ENCODE measurements around the gene TTLL11.

The TTLL11 gene

GRCh38 chr9:122015170-122015821 is 77.8 kb downstream of the TTLL11 start:
- Histone ChIP-seq H3K9me2 (replicated peaks; ENCODE audit: control insufficient read depth, low read length) (no peaks in the 10 kb centered on the region), H3K4me1 (ENCODE audit: control insufficient read depth, low read length) (peaks cover 4% of the 10 kb centered on the region), H3K36me3 (ENCODE audit: control insufficient read depth, low read length) (no peaks in the 10 kb centered on the region), H3K79me2 (ENCODE audit: control insufficient read depth, low read length) (no peaks in the 10 kb centered on the region), H3K9me3 (ENCODE audit: control insufficient read depth, insufficient read depth, low read length) (no peaks in the 10 kb centered on the region), H4K20me1 (ENCODE audit: control insufficient read depth, insufficient read depth, low read depth, low read length) (no peaks in the 10 kb centered on the region), H3F3A (ENCODE audit: control insufficient read depth, insufficient read depth) (no peaks in the 10 kb centered on the region), H3K4me3 (ENCODE audit: low read length) (no peak overlapping the region), H3K4me2 (ENCODE audit: low read length) (no peak overlapping the region), H3K27ac (ENCODE audit: low read depth, low read length) (no peak overlapping the region), H3K27me3 (ENCODE audit: control insufficient read depth, low read length) (no peaks in the 10 kb centered on the region)
- TF ChIP-seq EZH2phosphoT487 (IDR thresholded peaks at IDR 0.05; ENCODE audit: borderline replicate concordance, low read length) (no peak), CTCF (IDR thresholded peaks at IDR 0.05; ENCODE audit: low read depth, low read length, poor library complexity, severe bottlenecking) (no peak)

- H3K36me3 ChIP-seq (ENCODE audit: control insufficient read depth, low read length) = no peaks in the 10 kb centered on the region
- no peak overlapping the region for H3K27ac ChIP-seq (ENCODE audit: low read depth, low read length)
- H3K79me2 ChIP-seq (ENCODE audit: control insufficient read depth, low read length) = no peaks in the 10 kb centered on the region
- no peak for TF ChIP-seq CTCF (IDR thresholded peaks at IDR 0.05; ENCODE audit: low read depth, low read length, poor library complexity, severe bottlenecking)
- TF ChIP-seq EZH2phosphoT487 (IDR thresholded peaks at IDR 0.05; ENCODE audit: borderline replicate concordance, low read length) = no peak
- no peaks in the 10 kb centered on the region for H3F3A ChIP-seq (ENCODE audit: control insufficient read depth, insufficient read depth)
- no peaks in the 10 kb centered on the region for H3K9me2 ChIP-seq (replicated peaks; ENCODE audit: control insufficient read depth, low read length)
- H3K4me3 ChIP-seq (ENCODE audit: low read length) = no peak overlapping the region
- H3K27me3 ChIP-seq (ENCODE audit: control insufficient read depth, low read length) = no peaks in the 10 kb centered on the region
- peaks cover 4% of the 10 kb centered on the region for H3K4me1 ChIP-seq (ENCODE audit: control insufficient read depth, low read length)
- no peaks in the 10 kb centered on the region for H3K9me3 ChIP-seq (ENCODE audit: control insufficient read depth, insufficient read depth, low read length)
- H3K4me2 ChIP-seq (ENCODE audit: low read length) = no peak overlapping the region
- H4K20me1 ChIP-seq (ENCODE audit: control insufficient read depth, insufficient read depth, low read depth, low read length) = no peaks in the 10 kb centered on the region
These were observed 81.2 kb downstream of the TTLL11 start for GRCh38 chr9:122011818-122012498.

- H3K4me2 ChIP-seq (ENCODE audit: low read length) = no peak overlapping the region
- H4K20me1 ChIP-seq (ENCODE audit: control insufficient read depth, insufficient read depth, low read depth, low read length) = no peaks in the 10 kb centered on the region
- no peak overlapping the region for H3K27ac ChIP-seq (ENCODE audit: low read depth, low read length)
- H3K4me1 ChIP-seq (ENCODE audit: control insufficient read depth, low read length) = no peaks in the 10 kb centered on the region
- H3F3A ChIP-seq (ENCODE audit: control insufficient read depth, insufficient read depth) = no peaks in the 10 kb centered on the region
- H3K36me3 ChIP-seq (ENCODE audit: control insufficient read depth, low read length) = no peaks in the 10 kb centered on the region
- no peaks in the 10 kb centered on the region for H3K79me2 ChIP-seq (ENCODE audit: control insufficient read depth, low read length)
- H3K9me2 ChIP-seq (replicated peaks; ENCODE audit: control insufficient read depth, low read length) = no peaks in the 10 kb centered on the region
- H3K9me3 ChIP-seq (ENCODE audit: control insufficient read depth, insufficient read depth, low read length) = no peaks in the 10 kb centered on the region
- no peak overlapping the region for H3K4me3 ChIP-seq (ENCODE audit: low read length)
- no peaks in the 10 kb centered on the region for H3K27me3 ChIP-seq (ENCODE audit: control insufficient read depth, low read length)
- TF ChIP-seq EZH2phosphoT487 (IDR thresholded peaks at IDR 0.05; ENCODE audit: borderline replicate concordance, low read length) = no peak
- no peak for TF ChIP-seq CTCF (IDR thresholded peaks at IDR 0.05; ENCODE audit: low read depth, low read length, poor library complexity, severe bottlenecking)
These were observed 84.5 kb downstream of the TTLL11 start for GRCh38 chr9:122008559-122008958.

Measured in DOHH2 (cell line).